Aorta (tissue), 5 donors: ENCODE results near the gene POTEJ. TPM values are rescaled to one million over a fixed set of nuclear protein-coding genes. Genes with fewer than 3 reads are reported as not detected.
"Not testable (repeated sequence)": the region's sequence is repeated elsewhere in the genome, so short reads cannot be mapped to it uniquely, and the experiment has no call there.

Experiments
- ATAC-seq: fragments of 200-7000 bp; cut with Tn5 transposase; one replicate; pipeline ENCODE4 v1.9.1; 2022; ENCODE audit warnings: moderate library complexity; ENCODE audit not compliant: low FRiP score
- DNase-seq, 2 donors: peaks; one replicate each; pipeline ENCODE4 v3.0.0-alpha.2; 2020
- H3K27ac ChIP-seq, 2 donors: one replicate each; pipeline ENCODE4 v1.5.1; 2013; ENCODE audit warnings: low read length in 2 of 2, mild to moderate bottlenecking in 2 of 2, moderate library complexity in 2 of 2, control low read depth in 1 of 2, inconsistent platforms in 1 of 2, low read depth in 1 of 2
- H3K27me3 ChIP-seq, 2 donors: one replicate each; pipeline ENCODE4 v1.6.1; 2013; ENCODE audit warnings: control low read depth in 1 of 2, low read length in 1 of 2, mild to moderate bottlenecking in 1 of 2, moderate library complexity in 1 of 2; ENCODE audit not compliant: insufficient read depth in 2 of 2, control insufficient read depth in 1 of 2
- H3K36me3 ChIP-seq, 2 donors: one replicate each; pipeline ENCODE4 v1.6.1; 2013; ENCODE audit warnings: control low read depth in 1 of 2, low read length in 1 of 2, mild to moderate bottlenecking in 1 of 2; ENCODE audit not compliant: insufficient read depth in 2 of 2, control insufficient read depth in 1 of 2
- H3K4me1 ChIP-seq, 2 donors: one replicate each; pipeline ENCODE4 v1.6.1; 2013; ENCODE audit warnings: low read length in 2 of 2, control low read depth in 1 of 2, mild to moderate bottlenecking in 1 of 2, moderate library complexity in 1 of 2; ENCODE audit not compliant: insufficient read depth in 2 of 2, control insufficient read depth in 1 of 2
- H3K4me3 ChIP-seq, 2 donors: one replicate each; pipeline ENCODE4 v1.5.1; 2013; ENCODE audit warnings: low read length in 2 of 2, control low read depth in 1 of 2, mild to moderate bottlenecking in 1 of 2
- H3K9me3 ChIP-seq: one replicate; pipeline ENCODE4 v1.6.1; 2013; ENCODE audit warnings: mild to moderate bottlenecking, low read length; ENCODE audit not compliant: control insufficient read depth
- WGBS, 2 donors: extraction: QIAGEN DNeasy Blood & Tissue Kit; methylation state at CpG; one replicate each; pipeline ENCODE4 v1.1.7; 2013; 5-methylcytosine and 5-hydroxymethylcytosine counted together
- intact Hi-C, 2 donors: fragments of 100-400 bp; cut with DNase I; formaldehyde crosslinking; loops; one replicate each; pipeline versions ENCODE4 v1.14.2 to v1.15.0; 2022
- polyA plus RNA-seq, 2 donors: library from polyadenylated mRNA; stranded (reverse); fragments of 200-250 nt; gene quantifications; one replicate each; pipeline ENCODE4 v1.2.3, GENCODE V29; 2013
- total RNA-seq, 2 donors: library from RNA; stranded (reverse); fragmentation: NEBNext Ultra II Directional; extraction: Animal tissue kit (Norgen Biotek cat#: 25700); gene quantifications; one replicate each; pipeline ENCODE4 v1.2.1, GENCODE V29; 2021
- donor health status: healthy with polysubstance abuse.
- donor health status: Bipolar disorder and iron deficiency.
- donor health status: DM: no; HTN: no; CAD: no.
- donor health status: DM: no; HTN: no; CAD: no.
- donor health status: DM: yes; HTN: yes; CAD: no.

The POTEJ gene
- total and polyA plus RNA-seq, 4 donors: not detected

GRCh38 chr2:130583582-130583981 is 27.7 kb upstream of the POTEJ start:
- H3K4me3 ChIP-seq, intact Hi-C loops, H3K27me3 ChIP-seq, ATAC-seq, H3K27ac ChIP-seq, H3K4me1 ChIP-seq, H3K36me3 ChIP-seq, DNase-seq, H3K9me3 ChIP-seq: not testable (repeated sequence)
- WGBS, 2 donors: 71 to 87% methylated on average over 3 to 4 of the region's 7 CpGs

DNA sequence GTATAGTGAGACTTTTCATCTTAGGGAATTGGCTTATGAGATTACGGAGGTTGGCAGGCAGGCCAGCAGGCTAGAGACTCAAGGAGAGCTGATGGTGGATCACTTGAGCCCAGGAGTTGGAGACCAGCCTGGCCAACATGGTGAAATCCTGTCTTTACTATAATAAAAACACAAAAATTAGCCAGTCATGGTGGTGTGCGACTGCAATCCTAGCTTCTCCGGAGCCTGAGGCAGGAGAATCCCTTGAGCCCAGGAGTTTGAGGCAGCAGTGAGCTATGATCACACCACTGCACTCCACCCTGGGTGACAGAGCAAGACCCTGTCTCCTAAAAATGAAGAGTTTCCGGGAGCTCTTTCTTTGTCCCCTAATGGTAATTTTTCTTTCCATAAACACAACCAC is 26.5 kb upstream of the POTEJ start:
- H3K27ac ChIP-seq, intact Hi-C loops, H3K9me3 ChIP-seq, H3K27me3 ChIP-seq, H3K4me3 ChIP-seq, H3K4me1 ChIP-seq, H3K36me3 ChIP-seq, ATAC-seq: not testable (repeated sequence)
- 88 to 94% methylated on average over 2 of the region's 4 CpGs for WGBS, 2 donors
- peak in 1 of 2 donors; percentile 25 for DNase-seq

DNA sequence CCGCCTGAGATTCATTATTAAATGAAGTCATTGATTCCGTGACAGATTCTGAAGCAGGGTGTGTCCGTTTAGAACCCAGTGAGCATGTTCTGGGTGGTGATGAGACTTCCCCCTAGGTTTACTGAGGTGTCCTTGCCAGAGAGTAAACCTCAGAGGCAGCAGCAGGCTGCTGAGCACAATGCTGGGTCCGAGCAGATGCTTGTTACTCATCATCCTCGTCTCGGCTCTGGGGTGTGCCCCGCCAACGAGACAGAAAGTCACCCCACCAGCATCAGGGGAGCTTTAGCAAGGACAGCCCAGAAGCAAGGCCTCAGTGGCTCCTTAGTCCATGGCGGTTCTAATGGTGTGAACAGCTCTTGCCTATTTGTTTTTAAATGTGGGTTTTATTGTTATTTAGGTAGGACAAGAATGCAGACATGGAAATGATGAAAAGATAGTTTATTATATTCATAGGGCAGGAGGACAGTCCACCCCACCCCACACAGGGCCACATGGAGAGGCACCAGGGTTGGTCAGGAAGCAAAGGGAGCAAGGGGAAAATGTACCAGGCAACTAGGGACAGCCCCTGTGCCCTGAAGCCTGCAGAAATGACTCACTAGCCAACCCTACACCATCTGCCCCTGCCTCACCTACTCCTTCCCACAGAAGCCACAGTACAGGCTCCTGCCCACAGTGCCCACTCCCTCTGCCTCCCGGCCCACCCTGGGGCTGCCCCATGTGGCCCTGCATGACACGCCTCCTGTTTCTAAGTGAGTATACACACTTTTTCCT is 22.4 kb upstream of the POTEJ start:
- no CpG with 5 or more reads among the region's 11 CpGs for WGBS, 2 donors
- H3K27me3 ChIP-seq, intact Hi-C loops, H3K36me3 ChIP-seq, H3K4me1 ChIP-seq, ATAC-seq, H3K27ac ChIP-seq, H3K4me3 ChIP-seq, H3K9me3 ChIP-seq: not testable (repeated sequence)
- DNase-seq: peak in 1 of 2 donors; percentile 7

DNA sequence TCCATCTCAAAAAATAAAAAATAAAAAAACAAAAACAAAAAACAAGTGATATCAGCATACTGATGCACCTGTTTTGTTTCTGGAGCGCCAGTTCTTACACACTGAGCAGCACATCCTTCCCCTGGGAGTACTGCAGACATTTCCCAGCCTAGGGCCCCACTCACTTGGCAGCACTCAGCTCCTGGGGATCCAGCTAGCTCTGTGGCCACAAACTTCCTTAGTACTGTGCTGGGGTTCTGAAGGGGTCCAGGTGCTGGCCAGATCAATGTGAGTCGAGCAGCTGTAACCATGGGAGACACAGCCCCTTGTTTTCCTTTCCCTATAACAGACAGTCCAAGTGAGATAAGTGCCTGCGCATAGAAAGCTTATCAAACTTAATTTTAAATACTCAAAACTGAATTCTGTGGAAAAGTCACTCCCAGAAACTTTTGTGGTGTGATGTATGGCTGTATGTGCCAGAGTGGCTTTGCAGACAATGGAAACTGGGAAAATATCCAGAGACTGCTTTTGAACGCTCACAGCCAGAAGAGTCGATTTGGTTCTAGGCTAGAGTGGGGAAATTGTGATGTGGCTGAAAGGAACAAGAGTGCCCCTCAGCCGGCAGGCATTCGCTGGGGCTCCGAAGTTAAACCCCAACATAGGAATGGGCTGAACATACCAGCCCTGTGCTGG is 20.9 kb upstream of the POTEJ start:
- ATAC-seq, H3K36me3 ChIP-seq, H3K4me1 ChIP-seq, H3K4me3 ChIP-seq, intact Hi-C loops, H3K27ac ChIP-seq, H3K9me3 ChIP-seq, H3K27me3 ChIP-seq, DNase-seq: not testable (repeated sequence)
- 2% methylated on average over 5 of the region's 8 CpGs for WGBS, 2 donors

DNA sequence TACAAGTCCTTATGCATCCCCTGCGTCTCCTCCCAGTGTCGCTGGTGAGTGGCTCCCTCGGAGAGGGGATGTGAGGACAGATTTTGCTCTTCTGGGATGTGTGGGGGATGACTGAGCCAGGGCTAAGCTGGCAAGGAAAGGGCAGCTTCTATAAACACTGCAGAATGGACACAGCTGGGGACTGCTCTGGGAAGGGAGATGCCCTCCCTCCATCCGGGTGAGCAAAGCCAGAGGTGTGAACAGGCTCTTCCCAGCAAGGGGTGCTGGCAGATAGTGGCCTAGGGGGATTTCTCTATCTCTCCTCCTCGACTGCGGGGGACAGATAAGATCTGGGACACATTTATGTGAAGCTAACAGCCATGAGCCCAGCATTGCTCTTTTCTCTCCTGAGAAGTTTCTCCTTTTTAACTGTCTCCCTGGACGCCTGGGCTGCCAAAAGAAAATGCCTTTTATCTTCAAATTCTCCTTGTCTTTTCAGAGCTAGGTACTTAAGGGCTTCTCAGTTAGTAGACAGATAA is 20.3 kb upstream of the POTEJ start:
- H3K9me3 ChIP-seq, H3K27ac ChIP-seq, intact Hi-C loops, H3K27me3 ChIP-seq, H3K4me1 ChIP-seq, H3K4me3 ChIP-seq, H3K36me3 ChIP-seq: not testable (repeated sequence)
- DNase-seq (peak in 1 of 2 donors; percentile 4), ATAC-seq (peak; percentile 50)
- WGBS, 2 donors: 4% methylated on average over 4 to 5 of the region's 7 CpGs

DNA sequence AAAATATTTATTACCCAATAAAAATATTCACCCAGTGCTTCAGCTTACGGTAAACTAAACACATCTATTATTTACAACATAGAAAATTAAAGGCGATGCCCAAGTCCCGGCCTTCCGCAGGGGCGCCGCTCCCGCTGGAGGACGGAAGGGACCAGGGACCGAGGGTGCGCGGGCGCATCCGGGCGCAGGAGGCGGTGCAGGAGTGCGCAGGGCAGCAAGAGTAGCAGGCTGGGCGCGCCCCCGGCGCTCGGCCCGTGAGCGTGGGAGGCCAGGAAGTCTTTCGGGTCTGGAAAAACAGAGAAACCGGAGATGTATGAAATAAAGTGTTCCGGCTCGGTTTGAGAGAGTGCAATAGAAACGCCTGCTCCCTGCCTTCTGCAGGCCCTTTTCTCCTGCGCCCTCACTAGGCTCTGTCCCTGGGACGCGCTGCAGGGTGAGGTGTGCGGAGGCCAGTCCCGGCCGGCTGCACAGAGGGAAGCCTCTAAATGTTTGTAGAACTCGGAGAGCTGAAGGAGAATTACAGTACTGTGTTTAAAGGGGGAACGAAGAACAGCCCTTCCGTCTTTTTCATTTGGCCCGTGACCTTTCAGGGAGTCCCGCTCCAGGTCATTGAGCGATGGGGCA is 18.3 kb upstream of the POTEJ start:
- 58 to 77% methylated on average over 6 to 8 of the region's 40 CpGs for WGBS, 2 donors
- DNase-seq, intact Hi-C loops, H3K36me3 ChIP-seq, H3K4me3 ChIP-seq, ATAC-seq, H3K9me3 ChIP-seq, H3K27ac ChIP-seq, H3K27me3 ChIP-seq, H3K4me1 ChIP-seq: not testable (repeated sequence)

- 94 to 100% methylated on average over 2 of the region's 4 CpGs for WGBS, 2 donors
- DNase-seq: peak in 1 of 2 donors; percentile 28
- ATAC-seq, H3K4me1 ChIP-seq, H3K27me3 ChIP-seq, H3K9me3 ChIP-seq, H3K4me3 ChIP-seq, H3K27ac ChIP-seq, intact Hi-C loops, H3K36me3 ChIP-seq: not testable (repeated sequence)
Observed at GRCh38 chr2:130594011-130594410, 17.2 kb upstream of the POTEJ start.

DNA sequence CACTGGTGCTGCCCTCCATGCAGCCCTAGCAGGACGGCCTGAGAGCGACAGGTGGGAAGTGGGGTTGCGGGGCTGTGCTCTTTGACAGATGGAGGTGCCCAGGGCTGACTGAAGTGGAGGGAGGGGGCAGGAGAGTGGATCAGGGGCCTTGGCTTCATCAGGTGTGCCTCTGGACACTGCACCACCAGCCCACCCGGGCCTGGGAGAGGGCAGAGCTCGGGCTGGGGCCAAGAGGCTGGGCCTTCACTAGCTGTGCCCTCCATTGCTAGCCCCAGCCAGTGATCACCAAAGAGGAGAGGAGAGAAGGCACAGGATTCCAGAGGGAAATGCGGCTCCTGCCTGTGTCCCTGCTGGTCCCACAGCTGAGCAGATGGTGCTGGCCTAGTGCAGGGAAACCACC is 14.5 kb upstream of the POTEJ start:
- ATAC-seq: peak; percentile 23
- H3K4me3 ChIP-seq, H3K27ac ChIP-seq, intact Hi-C loops, H3K27me3 ChIP-seq, H3K9me3 ChIP-seq, H3K4me1 ChIP-seq, H3K36me3 ChIP-seq: not testable (repeated sequence)
- peak in 1 of 2 donors; percentile 35 for DNase-seq
- WGBS, 2 donors: 94 to 95% methylated on average over 2 of the region's 6 CpGs
